ENCODE measurements around the gene AURKB. TPM values are rescaled to one million over a fixed set of nuclear protein-coding genes. Genes with fewer than 3 reads are reported as not detected.

AURKB gene
- total and polyA plus RNA-seq, 2 of the 4 experiments (the other 2 are of a cell fraction) = 45.9 to 62.0 TPM

DNA sequence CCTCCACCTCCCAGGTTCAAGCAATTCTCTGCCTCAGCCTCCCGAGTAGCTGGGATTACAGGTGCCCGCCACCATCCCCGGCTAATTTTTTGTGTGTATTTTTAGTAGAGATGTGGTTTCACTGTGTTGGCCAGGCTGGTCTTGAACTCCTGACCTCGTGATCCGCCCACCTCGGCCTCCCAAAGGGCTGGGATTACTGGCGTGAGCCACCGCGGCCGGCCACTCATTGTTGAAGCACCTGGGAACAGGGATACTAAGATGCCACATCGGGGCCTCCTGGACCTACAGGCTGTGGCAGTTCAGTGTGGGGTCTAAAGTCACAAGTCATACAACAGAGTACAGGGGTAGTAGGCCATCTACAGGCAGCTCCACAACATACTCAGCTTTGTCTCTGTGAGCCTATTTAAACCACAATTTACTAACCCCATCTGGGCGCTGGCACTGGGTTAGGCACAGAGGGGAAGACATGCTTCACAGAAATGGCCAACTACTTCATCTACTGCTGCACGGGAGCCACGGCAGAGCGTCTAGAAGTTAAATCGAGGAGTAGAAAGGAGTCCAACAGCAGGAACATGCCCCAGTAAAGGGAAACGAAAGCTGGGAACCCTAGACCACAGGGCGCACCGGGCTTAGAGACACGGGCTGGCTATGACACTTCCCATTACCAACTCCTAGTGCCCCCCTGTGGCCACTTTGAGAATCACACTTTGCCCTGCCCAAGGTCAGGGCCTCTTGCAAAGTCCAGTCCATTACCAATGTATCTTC is 51.9 kb downstream of the AURKB start:
- ATAC-seq (ENCODE audit: low read depth) = peak; percentile 30
- POLR2A ChIA-PET (ENCODE audit: unreplicated experiment) = interaction anchor here (1.1 kb wide), 1 partner anchor 15 kb away, joined by 4 read pairs; no protein-coding TSS in a partner anchor
- no peak overlapping the region for H2BK120ac ChIP-seq (ENCODE audit: low read depth, low read length)
- no peaks in the 10 kb centered on the region for H3K9me3 ChIP-seq (ENCODE audit: control insufficient read depth, insufficient read depth, low read length)
- H2AK5ac ChIP-seq (ENCODE audit: low read depth, low read length) = peak overlapping the region; percentile 69
- H3K56ac ChIP-seq (ENCODE audit: extremely low read depth, insufficient read depth, low read length) = 0 out of 2 replicates have a peak overlapping the region, but pooled peaks have one; percentile 3
- peak overlapping the region in 1 of 2 experiments; percentile 71; a peak in 1 of 4 replicates for H4K8ac ChIP-seq (ENCODE audit: low read depth in 2 of 2, low read length in 2 of 2)
- H3K4me1 ChIP-seq (ENCODE audit: control insufficient read depth, insufficient read depth, low read length) = peaks cover 22% of the 10 kb centered on the region
- H3K79me1 ChIP-seq (ENCODE audit: low read depth in 1 of 2, low read length in 2 of 2) = peaks cover 19 to 52% of the 10 kb centered on the region in 2 experiments
- peaks cover 14% of the 10 kb centered on the region for H4K20me1 ChIP-seq (ENCODE audit: insufficient read depth, low read length)
- H2AFZ ChIP-seq (replicated peaks; ENCODE audit: low read length, poor library complexity) = peak overlapping the region; percentile 67
- no peak overlapping the region for H4K91ac ChIP-seq (ENCODE audit: insufficient read depth, low read depth, low read length)
- H4K5ac ChIP-seq (ENCODE audit: low read depth, low read length) = no peak overlapping the region
- H3K4me2 ChIP-seq (ENCODE audit: low read depth, low read length) = no peak overlapping the region
- peaks cover 15% of the 10 kb centered on the region for H3K36me3 ChIP-seq (ENCODE audit: control insufficient read depth, insufficient read depth, low read length)
- peak overlapping the region; percentile 90 for H2AK9ac ChIP-seq (replicated peaks; ENCODE audit: low read depth, low read length, poor library complexity)
- intact Hi-C loops (cut with micrococcal nuclease) = loop anchor here (1.0 to 5.0 kb wide), 2 partner anchors 20 to 76 kb away; no protein-coding TSS in a partner anchor
- no peaks in the 10 kb centered on the region for H3K27me3 ChIP-seq (ENCODE audit: control insufficient read depth, insufficient read depth, low read length)
- H3K4ac ChIP-seq (ENCODE audit: low read depth, low read length) = peak overlapping the region; percentile 30; the same call in 1 of the 2 replicates
- no peak overlapping the region for H3K23ac ChIP-seq (ENCODE audit: low read depth, low read length)
- DNase-seq = peak; percentile 87
- 0 out of 2 replicates have a peak overlapping the region, but pooled peaks have one; percentile 14 for H3K9ac ChIP-seq (ENCODE audit: low read depth, low read length)
- H3K4me3 ChIP-seq (ENCODE audit: insufficient read depth, low read depth, low read length) = no peak overlapping the region
- H2BK5ac ChIP-seq (ENCODE audit: low read depth, low read length, poor library complexity, severe bottlenecking) = no peak overlapping the region
- dilution Hi-C loops (cut with HindIII; ENCODE audit: low sequenced_read_pairs, unreplicated experiment) = no loop called here
- H2BK15ac ChIP-seq (ENCODE audit: low read depth, low read length) = no peak overlapping the region
- in situ Hi-C loops (cut with MboI; ENCODE audit: low sequenced_read_pairs) = loop anchor here (25.0 kb wide), 1 partner anchor 921 kb away; the partner anchor contains the start of genes DVL2, GABARAP and PHF23
- H2BK20ac ChIP-seq (ENCODE audit: low read depth, low read length) = no peak overlapping the region
- WGBS, 2 experiments (ENCODE audit: extremely low coverage in 2 of 2, insufficient read length in 1 of 2) = 80% methylated on average over 7 of the region's 20 CpGs; no CpG with 5 or more reads in 1 of the 2 experiments
- BruUV-seq (replicated peaks) = no TSS peak
- 0 out of 2 replicates have a peak overlapping the region, but pooled peaks have one; percentile 16 for H3K27ac ChIP-seq (ENCODE audit: insufficient read depth, low read length)
- H3K18ac ChIP-seq (ENCODE audit: low read depth, low read length) = no peak overlapping the region
- peaks cover 11% of the 10 kb centered on the region for H3K9me1 ChIP-seq (ENCODE audit: insufficient read depth, low read length)
- CTCF ChIA-PET = interaction anchor here (0.7 to 1.1 kb wide), 3 partner anchors 20 to 38 kb away, joined by 3 read pairs; no protein-coding TSS in a partner anchor
- no peak overlapping the region for H3K14ac ChIP-seq (replicated peaks; ENCODE audit: low read depth, low read length)
- TF ChIP-seq MAZ (IDR thresholded peaks at IDR 0.05; ENCODE audit: borderline replicate concordance, low read depth, low read length) = peak; percentile 49; the same call in 1 of the 2 replicates
- 0 out of 2 replicates have a peak, but pooled peaks have one; percentile 26 for TF ChIP-seq POLR2A (IDR thresholded peaks at IDR 0.05; ENCODE audit: low read depth, low read length)
- TF ChIP-seq, protein P1, sequence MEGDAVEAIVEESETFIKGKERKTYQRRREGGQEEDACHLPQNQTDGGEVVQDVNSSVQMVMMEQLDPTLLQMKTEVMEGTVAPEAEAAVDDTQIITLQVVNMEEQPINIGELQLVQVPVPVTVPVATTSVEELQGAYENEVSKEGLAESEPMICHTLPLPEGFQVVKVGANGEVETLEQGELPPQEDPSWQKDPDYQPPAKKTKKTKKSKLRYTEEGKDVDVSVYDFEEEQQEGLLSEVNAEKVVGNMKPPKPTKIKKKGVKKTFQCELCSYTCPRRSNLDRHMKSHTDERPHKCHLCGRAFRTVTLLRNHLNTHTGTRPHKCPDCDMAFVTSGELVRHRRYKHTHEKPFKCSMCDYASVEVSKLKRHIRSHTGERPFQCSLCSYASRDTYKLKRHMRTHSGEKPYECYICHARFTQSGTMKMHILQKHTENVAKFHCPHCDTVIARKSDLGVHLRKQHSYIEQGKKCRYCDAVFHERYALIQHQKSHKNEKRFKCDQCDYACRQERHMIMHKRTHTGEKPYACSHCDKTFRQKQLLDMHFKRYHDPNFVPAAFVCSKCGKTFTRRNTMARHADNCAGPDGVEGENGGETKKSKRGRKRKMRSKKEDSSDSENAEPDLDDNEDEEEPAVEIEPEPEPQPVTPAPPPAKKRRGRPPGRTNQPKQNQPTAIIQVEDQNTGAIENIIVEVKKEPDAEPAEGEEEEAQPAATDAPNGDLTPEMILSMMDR (conservative IDR thresholded peaks at IDR 0.05; ENCODE audit: low read depth, low read length) = peak; percentile 86
- peak; percentile 46; the same call in 1 of the 2 replicates for TF ChIP-seq MXI1 (IDR thresholded peaks at IDR 0.05; ENCODE audit: borderline replicate concordance, low read depth, low read length)
- TF ChIP-seq RAD21 (IDR thresholded peaks at IDR 0.05; ENCODE audit: low read length) = peak; percentile 79
- no peak for TF ChIP-seq CHD1 (IDR thresholded peaks at IDR 0.05; ENCODE audit: low read depth, low read length)
- peak; percentile 47; the same call in 1 of the 2 replicates for TF ChIP-seq BHLHE40 (IDR thresholded peaks at IDR 0.05; ENCODE audit: low read depth, low read length)
- TF ChIP-seq SMC3 (IDR thresholded peaks at IDR 0.05; ENCODE audit: low read depth, low read length) = peak; percentile 74
- no peak for TF ChIP-seq MAFK (IDR thresholded peaks at IDR 0.05; ENCODE audit: low read depth, low read length)
- TF ChIP-seq, protein P2, sequence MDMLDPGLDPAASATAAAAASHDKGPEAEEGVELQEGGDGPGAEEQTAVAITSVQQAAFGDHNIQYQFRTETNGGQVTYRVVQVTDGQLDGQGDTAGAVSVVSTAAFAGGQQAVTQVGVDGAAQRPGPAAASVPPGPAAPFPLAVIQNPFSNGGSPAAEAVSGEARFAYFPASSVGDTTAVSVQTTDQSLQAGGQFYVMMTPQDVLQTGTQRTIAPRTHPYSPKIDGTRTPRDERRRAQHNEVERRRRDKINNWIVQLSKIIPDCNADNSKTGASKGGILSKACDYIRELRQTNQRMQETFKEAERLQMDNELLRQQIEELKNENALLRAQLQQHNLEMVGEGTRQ (IDR thresholded peaks at IDR 0.05; ENCODE audit: low read depth, low read length) = 0 out of 2 replicates have a peak, but pooled peaks have one; percentile 19
- no peak for TF ChIP-seq NFE2L2 (IDR thresholded peaks at IDR 0.05; ENCODE audit: low read depth, low read length)
- 0 out of 2 replicates have a peak, but pooled peaks have one; percentile 13 for TF ChIP-seq CEBPB (IDR thresholded peaks at IDR 0.05; ENCODE audit: low read depth, low read length)
